Liver (tissue), 3 donors: ENCODE measurements around the gene CSTPP1.

ENCODE experiments used
- CTCF ChIP-seq: fragments of 150-350 bp; IDR thresholded peaks from 2 replicates; pipeline ENCODE4 v1.5.1; 2017; ENCODE audit warnings: improper control_type of control experiment, low read depth, low read length; ENCODE audit not compliant: missing input control
- EGR1 ChIP-seq, 2 donors: IDR thresholded peaks; 2 replicates each; pipeline ENCODE4 v1.6.1; 2016 to 2018; ENCODE audit warnings: antibody characterized with exemption in 2 of 2, low read depth in 2 of 2
- GABPA ChIP-seq, 2 donors: IDR thresholded peaks in 1 of 2; conservative IDR thresholded peaks in 1 of 2; 2 replicates each; pipeline ENCODE4 v1.6.1; 2016; ENCODE audit warnings: antibody characterized with exemption in 2 of 2, mild to moderate bottlenecking in 1 of 2, moderate library complexity in 1 of 2
- JUND ChIP-seq, 2 donors: IDR thresholded peaks; 2 replicates each; pipeline ENCODE4 v1.6.1; 2016; ENCODE audit warnings: antibody characterized with exemption in 2 of 2
- RAD21 ChIP-seq, 2 donors: IDR thresholded peaks; 2 replicates each; pipeline ENCODE4 v1.6.1; 2016; ENCODE audit warnings: antibody characterized with exemption in 2 of 2, mild to moderate bottlenecking in 2 of 2
- TAF1 ChIP-seq: conservative IDR thresholded peaks from 2 replicates; pipeline ENCODE4 v1.6.1; 2016; ENCODE audit warnings: antibody characterized with exemption, mild to moderate bottlenecking
- YY1 ChIP-seq: IDR thresholded peaks from 2 replicates; pipeline ENCODE4 v1.6.1; 2016; ENCODE audit warnings: antibody characterized with exemption, mild to moderate bottlenecking
- ZBTB33 ChIP-seq: IDR thresholded peaks from 2 replicates; pipeline ENCODE4 v1.6.1; 2016; ENCODE audit warnings: antibody characterized with exemption
- donor health status: healthy.
- donor health status: healthy.

DNA sequence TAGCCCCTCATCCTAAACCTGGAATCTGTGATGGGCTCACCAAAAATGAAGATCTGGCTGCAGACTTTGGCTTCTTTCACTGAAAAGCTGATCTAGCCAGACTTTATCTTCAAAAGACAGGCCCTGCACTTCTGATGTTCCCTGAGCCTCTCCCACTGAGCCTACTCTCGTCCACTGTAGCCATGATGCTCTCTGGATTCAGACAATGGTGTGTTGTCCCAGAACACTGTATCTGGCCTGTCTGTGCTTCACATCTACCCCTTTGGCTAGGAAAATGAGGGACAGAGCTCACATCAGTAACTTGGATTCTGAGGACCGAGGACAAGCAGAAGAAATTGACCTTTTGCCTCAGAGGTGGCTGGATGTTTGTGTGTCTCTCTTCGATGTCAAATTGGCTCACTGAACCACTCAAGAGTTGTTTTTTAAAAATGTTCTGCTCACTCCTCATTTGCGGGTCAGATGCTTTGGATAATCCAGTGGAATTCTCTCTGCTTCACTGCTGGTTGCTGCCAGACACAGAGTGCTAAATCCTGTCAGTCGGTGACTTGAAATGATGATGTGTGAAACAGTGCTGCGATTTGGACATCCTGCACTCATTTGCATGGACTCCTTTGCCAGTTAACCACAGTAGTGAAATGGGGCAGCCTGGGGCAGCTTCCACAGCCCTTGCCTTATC lies 172.6 kb downstream of the CSTPP1 start:
- no peak for TF ChIP-seq CTCF
- no peak for TF ChIP-seq ZBTB33
- no peak for TF ChIP-seq EGR1 (IDR thresholded peaks at IDR 0.05; ENCODE audit: low read depth in 2 of 2)
- TF ChIP-seq JUND (IDR thresholded peaks at IDR 0.05): no peak
- no peak for TF ChIP-seq RAD21 (IDR thresholded peaks at IDR 0.05)
- no peak for TF ChIP-seq TAF1
- no peak for TF ChIP-seq GABPA (IDR thresholded peaks at IDR 0.05 in 1 of 2, conservative IDR thresholded peaks at IDR 0.05 in 1 of 2)
- no peak for TF ChIP-seq YY1
